ENCODE results near the gene TPRN. TPM values are rescaled to one million over a fixed set of nuclear protein-coding genes. Genes with fewer than 3 reads are reported as not detected.

TPRN gene
- polyA plus RNA-seq, 1 of the 3 experiments (the other 2 are of a cell fraction): 5.2 TPM

DNA sequence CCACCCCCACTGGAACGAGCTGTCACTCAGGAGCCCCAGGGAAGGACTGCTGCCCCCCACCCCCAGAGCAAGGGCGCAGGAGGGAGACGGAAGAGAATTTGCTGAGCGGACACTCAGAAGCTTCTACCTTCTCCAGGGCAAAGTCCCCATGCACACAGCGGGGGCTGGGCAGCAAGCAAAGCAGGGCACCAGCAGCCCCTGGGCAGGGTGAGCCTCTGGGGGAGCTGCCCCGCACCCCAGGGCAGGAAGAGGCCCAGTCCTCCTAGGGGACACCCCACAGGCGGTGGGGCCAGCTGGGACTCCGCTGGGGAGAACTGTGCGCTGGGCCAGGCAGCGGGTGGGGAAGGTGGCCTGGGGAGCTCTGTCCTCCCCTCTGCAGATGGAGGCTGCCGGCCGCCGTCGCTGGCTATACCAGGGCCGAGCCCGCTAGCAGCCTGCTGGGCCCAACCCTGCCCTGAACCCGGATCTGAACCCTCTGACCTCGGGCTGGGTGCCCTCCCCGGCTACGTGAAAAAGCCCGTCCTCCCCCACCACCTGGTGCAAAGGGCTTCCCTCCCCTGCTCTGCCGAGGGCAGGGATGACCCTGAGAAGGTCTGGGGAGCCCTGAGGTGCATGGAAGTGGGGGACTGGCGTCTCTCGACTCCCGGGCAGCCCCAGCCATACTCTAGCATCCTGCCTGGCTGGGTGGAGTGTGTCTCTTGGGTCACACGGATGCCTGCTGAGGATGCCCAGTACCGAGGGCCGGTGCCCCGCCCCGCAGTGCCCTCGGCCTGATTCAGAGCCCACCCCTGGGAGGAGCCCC lies 29.6 kb upstream of the TPRN start:
- TF ChIP-seq TCF12 (IDR thresholded peaks at IDR 0.05) (no peak), MXI1 (IDR thresholded peaks at IDR 0.05; ENCODE audit: low read depth, low read length) (no peak), GABPA (IDR thresholded peaks at IDR 0.05; ENCODE audit: low read depth) (no peak)
- no peaks in the 10 kb centered on the region for H3K9me3 ChIP-seq
- no peak overlapping the region for H3K4me2 ChIP-seq
- peaks cover 0 to 41% of the 10 kb centered on the region in 2 experiments; a peak in 1 of 4 replicates for H3K4me1 ChIP-seq (ENCODE audit: control insufficient read depth in 1 of 2, insufficient read depth in 2 of 2, low read depth in 1 of 2, low read length in 1 of 2)
- peaks cover 16% of the 10 kb centered on the region for H3F3A ChIP-seq (replicated peaks; ENCODE audit: insufficient read depth)
- POLR2A ChIA-PET: interaction anchor here (1.2 kb wide), 1 partner anchor 115 kb away, joined by 3 read pairs; no protein-coding TSS in a partner anchor
- H3K9ac ChIP-seq: no peak overlapping the region
- no peaks in the 10 kb centered on the region for H3K27me3 ChIP-seq (ENCODE audit: insufficient read depth)
- H3K4me3 ChIP-seq (ENCODE audit: low read depth in 2 of 2, low read length in 1 of 2): no peak overlapping the region
- H3K79me2 ChIP-seq (ENCODE audit: insufficient read depth): no peaks in the 10 kb centered on the region
- WGBS (ENCODE audit: low lambda C conversion rate): 58% methylated on average over 8 of the region's 31 CpGs
- H4K20me1 ChIP-seq (ENCODE audit: insufficient read depth): no peaks in the 10 kb centered on the region
- no peak overlapping the region; a peak in 1 of 4 replicates for H3K27ac ChIP-seq (ENCODE audit: low read depth in 2 of 2, low read length in 1 of 2)
- H2AFZ ChIP-seq (ENCODE audit: low read depth): no peak overlapping the region
- no peaks in the 10 kb centered on the region for H3K9me2 ChIP-seq
- DNase-seq: no peak
- no peaks in the 10 kb centered on the region for H3K36me3 ChIP-seq (replicated peaks in 1 of 2; ENCODE audit: control insufficient read depth in 1 of 2, insufficient read depth in 2 of 2, low read length in 1 of 2)
- CTCF ChIA-PET: interaction anchor here (0.9 to 1.5 kb wide), 3 partner anchors 163 to 195 kb away, joined by 3 to 5 read pairs (median 3); no protein-coding TSS in a partner anchor

GRCh38 chr9:137228968-137229896 lies 28.7 kb upstream of the TPRN start:
- Histone ChIP-seq H3K4me2 (no peak overlapping the region), H3K36me3 (replicated peaks in 1 of 2; ENCODE audit: control insufficient read depth in 1 of 2, insufficient read depth in 2 of 2, low read length in 1 of 2) (no peaks in the 10 kb centered on the region), H4K20me1 (ENCODE audit: insufficient read depth) (no peaks in the 10 kb centered on the region), H3K4me3 (ENCODE audit: low read depth in 2 of 2, low read length in 1 of 2) (no peak overlapping the region), H3K4me1 (ENCODE audit: control insufficient read depth in 1 of 2, insufficient read depth in 2 of 2, low read depth in 1 of 2, low read length in 1 of 2) (peaks cover 0 to 45% of the 10 kb centered on the region in 2 experiments; a peak in 1 of 4 replicates), H3K27ac (ENCODE audit: low read depth in 2 of 2, low read length in 1 of 2) (no peak overlapping the region; a peak in 1 of 4 replicates), H3K9me3 (no peaks in the 10 kb centered on the region), H3K9me2 (no peaks in the 10 kb centered on the region), H3F3A (replicated peaks; ENCODE audit: insufficient read depth) (peaks cover 16% of the 10 kb centered on the region), H2AFZ (ENCODE audit: low read depth) (no peak overlapping the region), H3K9ac (no peak overlapping the region), H3K27me3 (ENCODE audit: insufficient read depth) (no peaks in the 10 kb centered on the region), H3K79me2 (ENCODE audit: insufficient read depth) (no peaks in the 10 kb centered on the region)
- DNase-seq: no peak
- ChIA-PET CTCF (interaction anchor here (0.9 to 3.8 kb wide), 5 partner anchors 105 to 194 kb away, joined by 3 to 40 read pairs (median 5); no protein-coding TSS in a partner anchor), POLR2A (interaction anchor here (1.2 kb wide), 1 partner anchor 114 kb away, joined by 3 read pairs; no protein-coding TSS in a partner anchor)
- TF ChIP-seq FOXJ3 (CRISPR knock-in tag; IDR thresholded peaks at IDR 0.05) (no peak), PBX3 (IDR thresholded peaks at IDR 0.05) (no peak), YY1 (IDR thresholded peaks at IDR 0.05; ENCODE audit: low read depth) (no peak), RCOR1 (IDR thresholded peaks at IDR 0.05; ENCODE audit: low read length) (no peak), RXRA (IDR thresholded peaks at IDR 0.05; ENCODE audit: borderline replicate concordance, low read depth) (no peak)
- WGBS (ENCODE audit: low lambda C conversion rate): 87% methylated on average over 6 of the region's 27 CpGs
